Neural progenitor cell (in vitro differentiated cells): ENCODE results near the gene UROC1.

Experiments used
- CTCF ChIP-seq: fragments of 200-600 bp; sonication (generic); IDR thresholded peaks from 2 replicates; pipeline ENCODE4 v1.5.1; 2017; ENCODE audit warnings: antibody characterized with exemption, mild to moderate bottlenecking
- EZH2 ChIP-seq: fragments of 200-600 bp; sonication (generic); IDR thresholded peaks from 2 replicates; pipeline ENCODE4 v1.6.1; 2017; ENCODE audit warnings: antibody characterized with exemption, mild to moderate bottlenecking, moderate library complexity
- EZH2phosphoT487 ChIP-seq: fragments of 200-600 bp; sonication (generic); IDR thresholded peaks from 2 replicates; pipeline ENCODE4 v1.6.1; 2017; ENCODE audit warnings: antibody characterized with exemption

DNA sequence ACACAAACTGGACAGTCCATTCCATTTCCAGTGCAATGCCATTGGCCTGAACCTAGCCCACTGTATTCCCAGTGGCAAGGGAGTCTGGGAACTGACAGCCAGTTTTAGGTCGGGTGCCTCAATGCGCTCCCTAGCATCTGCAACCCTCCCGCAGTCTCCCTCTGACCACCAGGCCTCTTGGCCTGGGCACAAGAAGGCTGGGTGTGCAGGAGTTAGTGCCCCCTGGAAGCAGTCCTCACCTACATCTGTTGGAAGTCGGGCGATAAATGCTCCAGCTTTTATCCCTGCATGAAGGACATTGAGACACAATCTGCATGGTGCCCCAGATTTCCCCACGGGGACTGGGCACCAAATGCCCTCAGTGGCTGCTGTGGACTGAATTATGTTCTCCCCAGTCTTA is 28.4 kb upstream of the UROC1 start:
- no peak for TF ChIP-seq CTCF
- no peak for TF ChIP-seq EZH2phosphoT487
- TF ChIP-seq EZH2, result no peak
